Colonic mucosa (tissue), 4 donors: Measurements from ENCODE around the gene COL1A1. TPM values are rescaled to one million over a fixed set of nuclear protein-coding genes. Genes with fewer than 3 reads are reported as not detected.
A peak's percentile ranks its signal among the peaks of the same experiment; 100 is the strongest.

Source experiments
- DNase-seq: peaks from one replicate; pipeline ENCODE4 v3.0.0-alpha.2; 2020
- H3K27ac ChIP-seq: fragments of 200-600 bp; one replicate; pipeline ENCODE4 v1.8.0; 2021
- H3K27me3 ChIP-seq: fragments of 200-600 bp; one replicate; pipeline ENCODE4 v1.8.0; 2021
- H3K36me3 ChIP-seq: fragments of 200-600 bp; one replicate; pipeline ENCODE4 v1.8.0; 2021
- H3K4me1 ChIP-seq: fragments of 200-600 bp; one replicate; pipeline ENCODE4 v1.8.0; 2021; ENCODE audit warnings: mild to moderate bottlenecking
- H3K4me3 ChIP-seq: fragments of 200-600 bp; one replicate; pipeline ENCODE4 v1.8.0; 2021
- H3K9ac ChIP-seq, 2 donors: one replicate each; pipeline ENCODE4 v1.7.0; 2013; ENCODE audit warnings: control low read depth in 2 of 2, low read depth in 2 of 2, low read length in 2 of 2
- H3K9me3 ChIP-seq: fragments of 200-600 bp; one replicate; pipeline ENCODE4 v1.8.0; 2021
- intact Hi-C: fragments of 100-400 bp; cut with DNase I; formaldehyde crosslinking; loops from one replicate; pipeline ENCODE4 v1.14.1; 2022
- total RNA-seq, 2 donors: library from RNA; stranded (reverse); fragmentation: NEBNext Ultra II Directional in 1 of 2; extraction: Animal tissue kit (Norgen Biotek cat#: 25700) in 1 of 2; gene quantifications; one replicate each; pipeline ENCODE4 v1.2.1, GENCODE V29; 2021
- TF ChIP-seq, protein P1 (sequence below): fragments of 200-600 bp; IDR thresholded peaks from one replicate; pipeline ENCODE4 v1.8.0; 2022; ENCODE audit warnings: antibody characterized with exemption, mild to moderate bottlenecking
- donor health status: healthy.
- donor health status: DM: no; HTN: no; CAD: no.
- donor health status: DM: no; HTN: no; CAD: no.

COL1A1 gene
- total RNA-seq, 2 donors from 2014 or later, result 74.7 to 127 TPM

- no peak overlapping the region for H3K9ac ChIP-seq
- peaks cover 5% of the 10 kb centered on the region for H3K4me1 ChIP-seq
- TF ChIP-seq, protein P1, sequence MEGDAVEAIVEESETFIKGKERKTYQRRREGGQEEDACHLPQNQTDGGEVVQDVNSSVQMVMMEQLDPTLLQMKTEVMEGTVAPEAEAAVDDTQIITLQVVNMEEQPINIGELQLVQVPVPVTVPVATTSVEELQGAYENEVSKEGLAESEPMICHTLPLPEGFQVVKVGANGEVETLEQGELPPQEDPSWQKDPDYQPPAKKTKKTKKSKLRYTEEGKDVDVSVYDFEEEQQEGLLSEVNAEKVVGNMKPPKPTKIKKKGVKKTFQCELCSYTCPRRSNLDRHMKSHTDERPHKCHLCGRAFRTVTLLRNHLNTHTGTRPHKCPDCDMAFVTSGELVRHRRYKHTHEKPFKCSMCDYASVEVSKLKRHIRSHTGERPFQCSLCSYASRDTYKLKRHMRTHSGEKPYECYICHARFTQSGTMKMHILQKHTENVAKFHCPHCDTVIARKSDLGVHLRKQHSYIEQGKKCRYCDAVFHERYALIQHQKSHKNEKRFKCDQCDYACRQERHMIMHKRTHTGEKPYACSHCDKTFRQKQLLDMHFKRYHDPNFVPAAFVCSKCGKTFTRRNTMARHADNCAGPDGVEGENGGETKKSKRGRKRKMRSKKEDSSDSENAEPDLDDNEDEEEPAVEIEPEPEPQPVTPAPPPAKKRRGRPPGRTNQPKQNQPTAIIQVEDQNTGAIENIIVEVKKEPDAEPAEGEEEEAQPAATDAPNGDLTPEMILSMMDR, result no peak
- H3K27me3 ChIP-seq, result no peaks in the 10 kb centered on the region
- DNase-seq, result no peak
- H3K36me3 ChIP-seq, result no peaks in the 10 kb centered on the region
- no peak overlapping the region for H3K27ac ChIP-seq
- no peaks in the 10 kb centered on the region for H3K9me3 ChIP-seq
- no peak overlapping the region for H3K4me3 ChIP-seq
- intact Hi-C loops, result no loop called here
Observed at GRCh38 chr17:50165466-50165865, 36.0 kb downstream of the COL1A1 start.

DNA sequence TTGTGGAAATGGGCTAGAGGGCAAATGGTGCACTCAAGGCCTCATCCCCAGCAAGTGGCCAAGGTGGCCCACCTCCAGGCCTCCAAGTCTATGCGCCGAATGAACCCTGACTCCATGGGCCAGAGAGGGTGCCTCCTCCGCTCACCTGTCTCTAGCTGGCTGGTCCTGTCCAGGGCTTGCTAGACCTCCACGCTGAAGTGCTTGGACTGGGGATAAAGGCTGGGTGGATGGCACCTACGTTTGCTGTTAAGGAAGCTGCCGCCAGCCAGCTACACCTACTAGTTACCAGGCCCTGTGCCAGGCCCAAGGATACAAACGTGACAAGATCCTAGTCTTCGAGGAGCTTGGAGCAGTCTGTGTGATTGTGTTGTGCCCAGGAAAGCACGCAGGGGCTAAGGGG lies 36.4 kb downstream of the COL1A1 start:
- Histone ChIP-seq H3K27me3 (no peaks in the 10 kb centered on the region), H3K9ac (no peak overlapping the region), H3K4me1 (peaks cover 5% of the 10 kb centered on the region), H3K4me3 (no peak overlapping the region), H3K9me3 (no peaks in the 10 kb centered on the region), H3K36me3 (no peaks in the 10 kb centered on the region), H3K27ac (no peak overlapping the region)
- DNase-seq, result no peak
- intact Hi-C loops, result no loop called here
- TF ChIP-seq, protein P1, result no peak

- H3K4me1 ChIP-seq, result peaks cover 5% of the 10 kb centered on the region
- H3K9me3 ChIP-seq, result no peaks in the 10 kb centered on the region
- H3K27ac ChIP-seq, result no peak overlapping the region
- TF ChIP-seq, protein P1, result no peak
- no peaks in the 10 kb centered on the region for H3K27me3 ChIP-seq
- H3K36me3 ChIP-seq, result no peaks in the 10 kb centered on the region
- intact Hi-C loops, result no loop called here
- DNase-seq, result no peak
- H3K4me3 ChIP-seq, result no peak overlapping the region
- no peak overlapping the region for H3K9ac ChIP-seq
Observed at GRCh38 chr17:50164697-50164988, 36.8 kb downstream of the COL1A1 start.

DNA sequence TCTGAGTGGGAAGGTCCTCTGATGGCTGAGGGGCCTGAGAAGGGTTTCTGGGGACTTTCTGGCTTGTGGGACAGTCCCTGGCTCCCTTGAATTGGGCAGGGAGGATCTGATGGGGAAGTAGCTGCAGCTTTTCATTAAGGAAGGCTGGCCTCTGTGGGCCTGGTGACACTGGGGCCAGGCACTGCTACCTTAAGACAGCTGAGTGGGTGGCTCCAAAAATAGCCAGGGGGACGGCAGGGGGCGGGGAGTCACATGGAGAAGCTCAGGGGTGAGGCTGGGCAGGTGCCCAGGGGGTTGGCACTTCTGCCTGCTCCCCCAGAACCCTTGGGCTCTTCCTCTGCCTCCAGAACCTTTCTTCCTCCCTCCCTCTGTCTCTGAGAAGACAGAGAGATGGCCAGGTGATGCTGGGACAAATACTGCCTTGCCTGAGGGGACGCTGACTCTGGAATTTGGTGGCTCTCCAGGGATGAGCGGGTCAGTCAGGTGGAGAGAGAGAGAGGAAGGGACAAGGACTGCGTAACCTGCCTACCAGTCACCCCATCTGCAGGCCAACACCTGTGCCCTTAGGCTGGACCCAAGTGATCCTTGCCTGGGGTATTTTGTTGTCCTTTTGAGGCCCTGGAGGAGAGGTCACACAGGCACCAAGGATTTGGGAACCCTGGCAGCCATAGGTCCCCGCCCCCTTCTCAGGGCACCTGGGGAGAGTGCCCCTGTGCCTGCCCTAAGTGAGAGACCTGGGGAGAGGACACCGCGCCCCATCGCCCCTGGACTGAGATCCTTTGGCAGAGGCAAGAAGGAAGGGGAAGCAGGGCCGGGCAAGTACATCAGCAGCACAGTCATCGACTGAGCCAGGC lies 37.4 kb downstream of the COL1A1 start:
- DNase-seq, result no peak
- no peak overlapping the region for H3K27ac ChIP-seq
- peaks cover 5% of the 10 kb centered on the region for H3K4me1 ChIP-seq
- H3K9ac ChIP-seq, result peak overlapping the region in 1 of 2 donors; percentile 7
- TF ChIP-seq, protein P1, result no peak
- no peaks in the 10 kb centered on the region for H3K36me3 ChIP-seq
- no peaks in the 10 kb centered on the region for H3K27me3 ChIP-seq
- H3K4me3 ChIP-seq, result no peak overlapping the region
- H3K9me3 ChIP-seq, result no peaks in the 10 kb centered on the region
- intact Hi-C loops, result no loop called here

DNA sequence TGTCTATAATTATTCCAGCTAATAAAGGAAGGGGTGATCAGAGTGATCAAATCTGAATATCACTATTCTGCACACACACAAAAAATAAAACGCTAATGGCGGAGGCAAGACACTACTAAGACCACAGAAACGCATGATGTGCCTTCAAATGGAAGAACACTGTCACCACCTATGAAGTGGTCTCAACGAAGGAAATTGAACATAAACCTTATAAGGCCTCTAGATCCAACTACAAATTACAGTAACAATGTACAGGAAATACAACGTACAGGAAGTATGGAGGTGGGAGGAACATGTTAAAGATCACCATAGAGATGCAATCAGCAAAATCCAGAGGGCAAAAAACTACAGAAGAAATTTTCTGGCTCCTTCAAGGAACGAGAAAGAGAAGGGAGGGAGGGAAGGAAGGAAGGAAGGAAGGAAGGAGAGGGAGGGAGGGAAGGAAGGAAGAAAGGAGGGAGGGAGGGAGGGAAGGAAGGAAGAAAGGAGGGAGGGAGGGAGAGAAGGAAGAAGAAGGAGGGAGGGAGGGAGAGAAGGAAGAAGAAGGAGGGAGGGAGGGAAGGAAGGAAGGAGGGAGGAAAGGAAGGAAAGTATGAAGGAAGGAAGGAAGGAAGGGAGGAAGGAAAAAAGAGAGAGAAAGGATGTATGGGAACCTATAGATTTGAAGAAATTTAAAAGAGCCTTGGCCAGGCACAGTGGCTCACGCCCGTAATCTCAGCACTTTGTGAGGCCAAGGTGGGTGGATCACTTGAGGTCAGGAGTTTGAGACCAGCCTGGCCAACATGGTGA lies 38.8 kb downstream of the COL1A1 start:
- H3K36me3 ChIP-seq, result no peaks in the 10 kb centered on the region
- intact Hi-C loops, result no loop called here
- no peak overlapping the region for H3K4me3 ChIP-seq
- H3K27ac ChIP-seq, result no peak overlapping the region
- H3K4me1 ChIP-seq, result peaks cover 5% of the 10 kb centered on the region
- TF ChIP-seq, protein P1, result no peak
- H3K9ac ChIP-seq, result no peak overlapping the region
- no peaks in the 10 kb centered on the region for H3K27me3 ChIP-seq
- no peak for DNase-seq
- no peaks in the 10 kb centered on the region for H3K9me3 ChIP-seq
